Cardiac fibroblast (primary cell): ENCODE data around the gene GATC.

Experiments
- DNase-seq, 2 donors: peaks; one replicate each; pipeline versions ENCODE4 v3.0.0 to v3.0.0-alpha.2; 2010; ENCODE audit warnings: low read depth in 2 of 2
- H3K4me3 ChIP-seq, 2 donors: replicated peaks in 1 of 2; 1 replicate in 1 of 2; 2 replicates in 1 of 2; pipeline ENCODE4 v1.5.1; 2011; ENCODE audit warnings: low read depth in 2 of 2, low read length in 2 of 2, mild to moderate bottlenecking in 2 of 2, moderate library complexity in 1 of 2
- TF ChIP-seq, protein P1 (sequence below): IDR thresholded peaks from one replicate; pipeline ENCODE4 v1.5.1; 2011; ENCODE audit warnings: low read depth, mild to moderate bottlenecking, low read length, inconsistent platforms

Gene GATC, protein sequence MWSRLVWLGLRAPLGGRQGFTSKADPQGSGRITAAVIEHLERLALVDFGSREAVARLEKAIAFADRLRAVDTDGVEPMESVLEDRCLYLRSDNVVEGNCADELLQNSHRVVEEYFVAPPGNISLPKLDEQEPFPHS

DNA sequence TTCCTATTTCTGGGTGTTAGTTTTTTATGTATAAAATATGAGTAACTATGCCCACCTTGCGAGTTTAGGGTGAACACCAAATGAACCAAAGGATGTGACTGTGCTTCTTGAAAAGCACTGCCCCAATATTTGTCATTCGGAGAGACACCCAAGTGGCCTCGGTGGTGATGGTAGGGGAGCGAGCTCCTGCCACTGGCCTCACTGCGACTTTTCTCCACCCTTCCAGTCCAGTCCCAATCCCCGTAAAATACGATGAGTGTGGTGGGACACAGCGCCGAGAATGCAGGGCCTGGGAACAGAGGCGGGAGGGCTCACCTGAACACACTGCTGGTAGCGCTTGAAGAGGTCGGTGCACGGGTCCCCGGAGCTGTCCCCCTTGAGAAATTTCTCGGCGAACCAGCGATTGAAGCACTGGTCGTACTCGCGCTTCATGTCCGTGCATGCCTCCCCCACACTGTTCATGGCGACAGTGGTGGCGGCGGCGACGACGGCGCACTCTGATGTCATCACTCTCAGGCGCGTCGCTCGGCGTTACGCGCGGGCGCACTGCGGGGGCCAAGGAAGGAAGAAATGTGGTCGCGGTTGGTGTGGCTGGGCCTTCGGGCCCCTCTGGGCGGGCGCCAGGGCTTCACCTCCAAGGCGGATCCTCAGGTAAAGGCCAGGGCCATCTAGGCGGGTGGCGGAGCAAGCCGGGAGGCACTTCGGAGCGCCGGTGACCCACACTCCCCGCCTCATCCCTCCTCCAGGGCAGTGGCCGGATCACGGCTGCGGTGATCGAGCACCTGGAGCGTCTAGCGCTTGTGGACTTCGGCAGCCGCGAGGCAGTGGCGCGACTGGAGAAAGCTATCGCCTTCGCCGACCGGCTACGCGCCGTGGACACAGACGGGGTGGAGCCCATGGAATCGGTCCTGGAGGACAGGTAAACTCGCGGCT is at the start of gene GATC, which contains the start of gene TRIAP1:
Gene GATC, plus strand, starts transcription at position 534 of the 933 bp plus-strand sequence. Its CDS starts 37 bp downstream, at position 571.
Gene TRIAP1, minus strand, starts transcription at position 474 of the 933 bp plus-strand sequence. Its CDS starts 12 bp downstream, at position 462.
- peak within 1 kb of the TSS; percentile 100 for H3K4me3 ChIP-seq
- peak; percentile 71 to 80 for DNase-seq
- TF ChIP-seq, protein P1, sequence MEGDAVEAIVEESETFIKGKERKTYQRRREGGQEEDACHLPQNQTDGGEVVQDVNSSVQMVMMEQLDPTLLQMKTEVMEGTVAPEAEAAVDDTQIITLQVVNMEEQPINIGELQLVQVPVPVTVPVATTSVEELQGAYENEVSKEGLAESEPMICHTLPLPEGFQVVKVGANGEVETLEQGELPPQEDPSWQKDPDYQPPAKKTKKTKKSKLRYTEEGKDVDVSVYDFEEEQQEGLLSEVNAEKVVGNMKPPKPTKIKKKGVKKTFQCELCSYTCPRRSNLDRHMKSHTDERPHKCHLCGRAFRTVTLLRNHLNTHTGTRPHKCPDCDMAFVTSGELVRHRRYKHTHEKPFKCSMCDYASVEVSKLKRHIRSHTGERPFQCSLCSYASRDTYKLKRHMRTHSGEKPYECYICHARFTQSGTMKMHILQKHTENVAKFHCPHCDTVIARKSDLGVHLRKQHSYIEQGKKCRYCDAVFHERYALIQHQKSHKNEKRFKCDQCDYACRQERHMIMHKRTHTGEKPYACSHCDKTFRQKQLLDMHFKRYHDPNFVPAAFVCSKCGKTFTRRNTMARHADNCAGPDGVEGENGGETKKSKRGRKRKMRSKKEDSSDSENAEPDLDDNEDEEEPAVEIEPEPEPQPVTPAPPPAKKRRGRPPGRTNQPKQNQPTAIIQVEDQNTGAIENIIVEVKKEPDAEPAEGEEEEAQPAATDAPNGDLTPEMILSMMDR = no peak

DNA sequence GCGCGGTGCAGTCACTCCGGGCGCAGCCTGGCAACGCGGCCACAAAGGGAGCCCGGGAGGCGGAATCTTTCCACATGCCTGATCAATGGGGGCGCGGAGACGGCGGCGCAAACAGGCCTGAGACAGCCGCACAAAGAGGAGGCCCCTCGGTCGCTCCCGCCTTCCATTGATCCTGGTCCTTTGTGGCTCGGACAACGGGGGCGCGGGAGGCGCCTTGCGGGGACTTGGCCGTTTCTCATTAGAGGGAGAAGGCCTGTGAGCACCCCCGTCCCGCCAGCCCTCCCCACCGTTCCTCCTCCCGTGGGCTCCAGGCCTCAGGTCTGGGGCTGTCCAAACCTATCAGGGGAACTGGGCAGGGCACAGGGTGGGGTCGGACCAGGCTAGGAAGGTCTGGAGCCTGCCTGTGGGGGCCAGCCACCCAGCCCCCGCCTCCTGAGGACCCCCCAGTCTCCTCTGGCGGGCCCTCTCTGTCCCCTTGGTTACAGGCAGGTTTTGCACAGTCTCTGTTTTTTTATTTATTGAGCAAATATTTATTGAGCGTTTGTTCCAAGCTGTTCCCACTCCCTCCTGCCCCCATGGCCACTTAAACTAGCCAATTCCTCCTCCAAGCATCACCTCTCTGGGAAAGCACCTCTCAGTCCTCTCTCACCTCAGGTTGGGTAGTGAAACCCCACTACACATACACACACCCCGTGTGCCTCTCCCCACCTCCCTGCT is 48.3 kb upstream of the GATC start:
- no peak for DNase-seq
- no peak overlapping the region for H3K4me3 ChIP-seq
- TF ChIP-seq, protein P1 = no peak

DNA sequence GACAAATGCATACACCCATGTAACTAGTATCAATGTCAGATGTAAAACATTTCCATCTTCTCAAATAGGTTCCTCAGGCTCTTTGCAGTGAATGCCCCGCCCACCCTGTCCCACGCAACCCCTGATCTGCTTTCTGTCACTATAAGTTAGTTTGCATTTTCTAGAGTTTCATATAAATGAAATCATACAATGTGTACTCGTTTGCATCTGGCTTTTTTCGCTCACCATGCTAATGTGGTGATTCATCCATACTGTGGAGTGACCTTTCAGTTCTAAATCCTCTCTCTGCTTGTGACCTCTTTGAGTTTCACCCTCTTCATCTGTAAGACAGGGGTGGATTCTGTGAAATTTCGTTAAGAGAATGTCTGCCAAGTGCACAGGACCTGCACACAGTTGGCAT is 46.7 kb upstream of the GATC start:
- TF ChIP-seq, protein P1 = no peak
- DNase-seq = peak; percentile 41 to 59
- no peak overlapping the region for H3K4me3 ChIP-seq

DNA sequence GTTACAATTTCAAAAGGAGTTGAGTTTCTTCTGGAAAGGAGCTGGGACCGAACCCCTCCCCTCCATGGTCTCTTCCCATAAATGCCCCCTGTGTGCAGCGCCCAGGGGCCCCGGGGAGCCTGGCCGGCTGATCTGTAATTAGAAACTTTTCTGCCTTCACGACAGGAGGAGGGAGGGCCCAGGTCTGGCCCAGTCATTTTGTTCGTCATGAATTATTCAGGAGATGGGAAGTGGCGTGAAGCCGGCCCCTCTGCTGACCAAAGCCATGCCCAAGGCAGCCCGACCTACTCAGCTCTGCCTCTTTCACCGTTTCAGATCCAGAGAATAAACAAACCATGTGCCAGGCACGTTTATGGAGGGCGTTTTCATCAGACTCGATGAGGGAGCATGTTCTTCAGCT is 44.0 kb upstream of the GATC start:
- peak; percentile 4 to 10 for DNase-seq
- TF ChIP-seq, protein P1 = no peak
- H3K4me3 ChIP-seq = no peak overlapping the region

DNA sequence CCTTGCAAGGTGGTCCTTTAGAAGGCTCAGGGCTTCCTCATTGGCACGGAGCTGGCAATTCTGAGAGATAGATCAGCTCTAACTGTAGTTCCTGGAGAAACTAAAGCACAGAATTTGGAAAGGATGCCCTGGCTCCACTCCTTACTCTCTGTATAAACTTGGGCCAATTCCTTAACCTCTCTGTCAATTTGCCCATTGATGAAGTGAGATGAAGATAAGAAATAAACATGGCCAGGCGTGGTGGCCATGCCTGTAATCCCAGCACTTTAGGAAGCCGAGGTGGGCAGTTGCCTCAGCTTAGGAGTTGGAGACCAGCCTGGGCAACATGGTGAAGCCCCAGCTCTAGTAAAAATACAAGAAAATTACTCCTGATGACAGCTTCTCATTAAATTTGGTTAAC is 42.4 kb upstream of the GATC start:
- DNase-seq = no peak
- TF ChIP-seq, protein P1 = no peak

DNA sequence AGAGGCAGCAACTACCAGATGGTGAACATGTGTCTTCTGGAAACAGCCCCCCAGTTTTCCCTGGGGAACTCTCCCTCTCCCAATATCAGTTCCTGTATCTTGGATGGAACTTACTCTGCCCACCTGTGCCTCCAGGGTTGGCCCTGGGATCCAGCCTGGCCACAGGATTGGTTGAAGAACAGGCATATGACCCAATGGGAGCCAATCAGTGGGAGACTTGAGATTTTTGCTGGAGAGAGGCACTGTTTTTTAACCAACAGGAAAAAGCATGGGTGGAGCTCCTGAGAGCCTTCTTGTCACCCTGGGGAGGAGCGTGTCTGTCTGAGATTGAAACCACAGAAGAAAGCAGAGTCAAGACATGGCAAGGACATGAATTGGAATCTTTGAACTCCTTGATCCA is 42.0 kb upstream of the GATC start:
- DNase-seq = no peak
- H3K4me3 ChIP-seq = no peak overlapping the region
- TF ChIP-seq, protein P1 = no peak

More for the DNA sequence above, 42.4 kb upstream of the GATC start:
- H3K4me3 ChIP-seq = no peak overlapping the region
